SH-SY5Y (cell line): ENCODE data around the gene CKS1B.

Experiments
- GATA2 ChIP-seq: IDR thresholded peaks from 2 replicates; pipeline ENCODE4 v1.6.1; 2011; ENCODE audit warnings: mild to moderate bottlenecking, low read depth, low read length
- GATA3 ChIP-seq: IDR thresholded peaks from 2 replicates; pipeline ENCODE4 v1.6.1; 2011; ENCODE audit warnings: low read depth, mild to moderate bottlenecking, low read length, moderate library complexity

The CKS1B gene

GRCh38 chr1:155006601-155007101, 32.2 kb downstream of the CKS1B start:
- TF ChIP-seq GATA3 (no peak), GATA2 (no peak)

GRCh38 chr1:155007251-155007828, 32.9 kb downstream of the CKS1B start:
- TF ChIP-seq GATA2 (no peak), GATA3 (no peak)

DNA sequence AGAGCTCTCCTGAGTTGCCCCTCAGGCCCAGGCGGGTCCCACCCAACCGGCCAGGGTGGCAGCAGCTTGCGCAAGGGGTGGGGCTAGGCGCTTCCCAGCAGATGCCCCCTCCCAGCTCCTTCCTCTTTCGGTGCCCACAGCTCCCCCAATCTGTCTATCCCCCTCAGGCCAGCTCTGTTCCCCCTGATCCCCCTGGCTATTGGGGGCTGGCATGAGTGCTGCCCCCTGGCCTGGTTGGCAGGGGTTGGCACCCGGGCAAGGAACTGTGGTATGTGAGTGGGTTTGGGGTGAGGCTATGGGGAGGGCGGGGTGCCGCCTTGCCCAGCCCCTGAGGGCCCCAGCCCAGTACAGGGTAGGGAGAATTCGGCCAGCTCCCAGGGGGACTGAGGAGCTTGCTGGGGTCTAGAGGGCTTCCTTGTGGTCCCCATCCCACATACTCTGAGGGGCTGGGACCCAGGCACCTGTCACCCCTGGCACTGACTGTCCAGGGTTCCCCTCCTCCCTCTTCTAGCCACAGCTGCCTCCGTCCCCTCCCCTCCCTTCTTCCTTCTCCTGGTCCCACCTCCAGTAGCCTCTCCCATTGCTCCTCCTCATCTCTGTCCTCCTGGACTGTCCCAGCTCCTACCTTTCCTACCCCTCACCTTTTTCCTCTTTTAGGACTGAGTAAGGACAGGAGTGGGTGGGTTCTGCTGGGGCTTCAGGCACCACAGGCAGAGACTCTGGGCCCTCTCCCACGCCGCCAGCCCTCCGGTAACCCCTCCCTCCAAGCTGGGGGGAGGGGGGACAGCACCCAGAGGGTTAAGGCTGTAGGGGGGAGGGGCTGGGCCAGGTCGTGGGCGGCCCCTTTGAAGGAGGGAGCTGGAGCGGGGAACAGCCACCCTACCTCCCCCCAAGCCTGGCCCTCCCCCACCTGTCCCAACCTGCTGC, 33.8 kb downstream of the CKS1B start:
- TF ChIP-seq GATA3 (no peak), GATA2 (no peak)

DNA sequence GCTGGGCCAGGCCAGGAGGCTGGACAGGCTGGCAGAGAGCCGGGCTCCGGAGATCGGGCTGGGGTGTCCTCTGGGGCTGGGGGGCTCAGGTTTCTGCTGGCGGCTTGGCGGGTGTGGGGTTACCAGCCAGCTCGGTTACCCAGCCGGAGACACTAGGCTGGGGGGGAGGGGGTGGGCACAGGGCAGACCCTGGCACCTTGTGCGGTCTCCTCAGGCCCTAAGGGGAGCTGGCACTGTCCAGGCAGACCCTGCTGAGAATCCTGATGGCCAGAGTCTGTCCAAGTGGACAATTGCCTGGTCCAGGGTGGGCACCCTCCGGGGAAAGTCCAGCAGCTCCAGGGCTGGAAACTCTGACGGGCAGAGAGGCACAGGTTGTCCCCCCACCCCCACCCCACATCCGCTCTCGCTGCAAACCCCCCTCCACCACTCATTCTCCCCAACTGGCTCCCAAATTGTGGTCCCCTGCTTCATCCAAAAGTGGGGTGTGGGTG, 34.8 kb downstream of the CKS1B start:
- TF ChIP-seq GATA3 (no peak), GATA2 (no peak)

- no peak for TF ChIP-seq GATA3
- no peak for TF ChIP-seq GATA2
Measured at GRCh38 chr1:155009742-155010141, 35.3 kb downstream of the CKS1B start.

GRCh38 chr1:155010211-155010918, 35.9 kb downstream of the CKS1B start:
- TF ChIP-seq GATA2 (no peak), GATA3 (no peak)

GRCh38 chr1:155011004-155011416, 36.5 kb downstream of the CKS1B start:
- TF ChIP-seq GATA3 (no peak), GATA2 (no peak)

DNA sequence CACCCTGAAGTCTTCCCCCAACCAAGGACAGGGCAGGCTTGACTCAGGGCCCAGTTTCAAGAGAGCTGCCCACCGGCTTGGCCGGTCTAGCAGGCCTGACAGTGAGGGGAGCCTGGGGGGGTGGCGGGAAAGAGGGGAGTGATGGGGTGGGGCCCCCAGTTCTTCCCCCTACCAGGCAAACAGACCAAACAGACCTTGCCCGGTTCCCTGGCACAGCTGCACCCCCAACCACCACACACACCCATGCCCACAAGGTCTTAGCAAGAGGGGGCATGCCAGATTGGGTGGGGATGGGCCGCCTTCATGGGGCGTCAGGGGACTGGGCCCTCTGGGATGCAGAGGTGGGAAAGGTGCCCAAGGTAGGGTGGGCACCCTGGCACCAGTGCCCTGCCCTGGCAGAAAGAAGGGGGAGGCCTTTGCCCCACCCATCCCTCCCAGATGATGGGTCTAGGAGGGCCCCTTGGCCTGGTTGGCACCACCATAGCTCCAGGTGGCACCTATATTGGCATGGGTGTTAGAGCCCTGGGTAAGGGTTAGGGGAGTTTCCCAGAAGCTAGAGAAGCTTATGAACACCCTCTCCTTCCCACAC, 37.0 kb downstream of the CKS1B start:
- TF ChIP-seq GATA2, result no peak
- no peak for TF ChIP-seq GATA3

DNA sequence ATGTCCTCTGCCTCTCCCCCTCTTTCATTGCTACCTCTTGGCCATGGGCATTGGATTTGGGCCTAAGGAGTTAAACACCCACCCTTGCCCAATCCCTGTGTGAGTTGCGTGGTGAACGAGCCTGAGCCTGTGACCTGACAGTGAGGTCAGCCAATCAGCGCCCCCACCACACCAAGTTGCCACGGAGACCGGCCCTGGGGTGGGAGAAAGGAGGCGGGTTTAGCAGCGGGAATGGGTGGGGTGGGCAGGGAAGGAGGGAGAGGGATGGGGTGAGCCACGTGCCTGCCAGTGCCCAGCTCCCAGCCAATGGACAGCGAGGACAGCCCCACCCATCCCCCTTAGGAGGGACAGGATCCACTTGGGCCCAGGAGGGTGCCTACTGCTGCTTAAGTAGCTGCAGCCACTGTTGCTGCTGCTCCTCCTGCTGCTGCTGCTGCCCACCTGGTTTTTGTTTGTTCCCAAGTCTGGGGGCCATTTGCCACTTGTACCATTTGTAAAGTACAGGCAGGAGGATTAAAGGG, 37.6 kb downstream of the CKS1B start:
- no peak for TF ChIP-seq GATA3
- no peak for TF ChIP-seq GATA2

DNA sequence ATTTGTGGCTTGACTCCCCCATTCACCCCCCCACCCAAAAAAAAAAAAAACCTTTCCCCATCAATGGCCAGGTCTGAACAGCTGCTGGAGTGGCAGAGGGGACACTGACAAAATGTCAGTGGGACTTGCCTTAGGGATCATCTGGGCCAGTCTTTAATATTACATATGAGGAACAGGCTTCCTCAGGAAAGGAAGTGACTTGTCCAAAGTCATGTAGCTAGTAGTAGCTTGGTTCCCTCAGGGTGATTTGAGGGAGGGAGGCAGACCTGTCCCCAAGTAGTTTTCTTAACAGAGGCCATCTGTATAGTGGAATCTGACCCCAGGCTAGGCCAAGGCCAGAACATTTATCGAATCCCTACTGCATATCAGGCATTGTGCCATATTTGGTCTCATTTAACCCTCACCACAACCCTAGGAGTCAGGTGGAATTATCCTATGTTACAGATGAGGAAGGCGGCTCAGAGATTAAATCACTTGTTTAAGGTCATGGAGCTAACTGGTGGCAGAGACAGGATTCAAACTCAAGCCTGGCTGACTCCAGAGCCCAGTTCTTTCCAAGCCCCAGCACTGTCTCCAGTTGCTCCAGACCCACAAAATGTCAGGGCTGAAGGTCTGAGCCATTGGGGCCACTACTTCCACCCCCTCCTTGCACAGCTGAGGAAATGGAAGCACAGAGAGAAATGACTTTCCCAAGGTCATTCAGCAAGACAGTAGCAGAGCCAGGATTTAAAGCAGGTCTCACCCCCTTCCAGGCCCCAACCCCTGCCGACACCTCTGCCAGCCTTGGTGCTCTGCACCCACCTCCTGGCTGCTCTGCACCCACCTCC, 38.5 kb downstream of the CKS1B start:
- TF ChIP-seq GATA3, result no peak
- TF ChIP-seq GATA2, result no peak

- TF ChIP-seq GATA3, result no peak
- no peak for TF ChIP-seq GATA2
Measured at GRCh38 chr1:155013632-155014031, 39.2 kb downstream of the CKS1B start.

GRCh38 chr1:155014709-155015508, 40.4 kb downstream of the CKS1B start:
- TF ChIP-seq GATA3 (no peak), GATA2 (no peak)
